GM18517 (cell line): ENCODE measurements around the gene MYOF.
A peak's percentile ranks its signal among the peaks of the same experiment; 100 is the strongest.

Source experiments
- ATAC-seq: cut with Tn5 transposase; IDR thresholded peaks from one replicate; pipeline ENCODE4 v1.9.1; 2021; ENCODE audit warnings: mild to moderate bottlenecking, moderate library complexity; ENCODE audit not compliant: unreplicated experiment

The MYOF gene

GRCh38 chr10:93482145-93482834 lies at the start of gene MYOF:
Gene MYOF (minus strand): TSS chr10:93482334. CDS start chr10:93482194, 140 bp downstream.
- ATAC-seq, result peak; percentile 79

- no peak for ATAC-seq
Observed at GRCh38 chr10:93518531-93518930, 36.4 kb upstream of the MYOF start.

DNA sequence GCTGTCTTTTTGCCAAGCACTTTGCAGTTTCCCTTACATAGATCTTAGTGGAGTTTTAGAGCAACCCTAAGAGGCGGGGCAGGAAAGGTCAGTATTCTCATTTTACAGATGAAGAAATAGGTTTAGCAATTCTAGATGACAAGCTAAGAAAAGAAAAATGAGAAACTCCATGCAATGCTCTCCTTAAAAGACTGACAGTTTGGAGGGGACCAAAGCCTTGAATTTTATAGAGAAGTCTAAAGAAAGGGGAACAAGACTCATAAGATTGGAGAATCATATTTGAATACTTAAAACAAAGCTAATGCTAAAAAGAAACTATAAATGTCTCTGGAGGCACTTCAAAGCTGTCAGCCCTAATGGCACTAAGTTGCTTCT lies 33.9 kb upstream of the MYOF start:
- no peak for ATAC-seq

- ATAC-seq, result no peak
Observed at GRCh38 chr10:93515071-93516005, 33.2 kb upstream of the MYOF start.

DNA sequence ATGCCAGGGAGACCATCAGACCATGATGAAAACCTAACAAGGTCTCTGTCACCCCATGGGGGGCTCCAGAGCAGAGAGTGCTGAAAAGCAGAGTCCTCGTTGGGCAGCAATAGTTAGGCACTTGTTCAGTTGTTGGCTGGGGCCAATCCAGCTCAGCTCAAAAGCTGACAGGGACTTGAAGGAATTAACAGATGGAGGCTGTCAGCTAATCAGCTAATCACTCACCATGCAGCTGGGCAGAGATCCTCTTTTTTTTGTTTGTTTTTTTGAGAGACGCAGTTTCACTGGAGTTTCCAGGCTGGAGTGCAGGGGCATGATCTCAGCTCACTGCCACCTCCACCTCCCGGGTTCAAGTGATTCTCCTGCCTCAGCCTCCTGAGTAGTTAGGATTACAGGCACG lies 32.4 kb upstream of the MYOF start:
- ATAC-seq, result no peak

- ATAC-seq, result no peak
Observed at GRCh38 chr10:93513091-93513490, 31.0 kb upstream of the MYOF start.

DNA sequence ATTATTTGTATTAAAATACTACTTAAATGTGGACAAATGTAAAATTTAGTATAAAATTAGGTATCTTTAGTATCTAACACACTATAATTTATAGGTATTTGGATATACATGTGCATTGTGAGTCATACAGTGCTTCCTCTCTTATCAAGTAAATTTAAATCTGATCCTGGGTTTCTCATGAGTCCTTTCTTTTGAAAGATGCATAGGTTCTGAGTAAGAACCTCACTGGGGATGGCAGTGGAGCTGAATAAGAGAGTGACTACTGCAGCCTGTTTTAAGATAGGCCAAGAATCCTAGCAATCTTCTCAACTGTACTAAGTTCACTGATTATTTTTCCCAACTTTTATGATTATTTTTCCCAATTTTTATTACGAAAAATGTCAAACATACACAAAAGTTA lies 30.4 kb upstream of the MYOF start:
- no peak for ATAC-seq

DNA sequence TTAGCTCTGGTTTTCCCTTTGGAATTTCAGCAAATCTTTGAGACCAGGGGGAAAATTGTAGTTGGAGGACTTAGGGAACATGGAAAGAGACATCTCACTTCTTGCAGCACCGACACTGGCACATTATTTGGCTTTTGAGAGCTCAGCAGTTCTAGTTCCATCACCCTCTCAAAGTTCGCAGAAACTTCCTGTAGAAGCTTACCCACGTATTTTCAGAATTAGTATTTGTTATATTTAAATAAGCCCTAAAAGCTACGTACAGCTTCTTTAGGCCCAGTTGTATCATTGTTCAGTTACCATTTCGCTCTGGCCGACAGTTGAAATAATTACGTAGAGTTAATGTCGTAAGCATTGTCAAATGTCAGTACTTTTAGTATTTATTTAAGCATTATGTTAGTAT lies 27.7 kb upstream of the MYOF start:
- ATAC-seq, result no peak

DNA sequence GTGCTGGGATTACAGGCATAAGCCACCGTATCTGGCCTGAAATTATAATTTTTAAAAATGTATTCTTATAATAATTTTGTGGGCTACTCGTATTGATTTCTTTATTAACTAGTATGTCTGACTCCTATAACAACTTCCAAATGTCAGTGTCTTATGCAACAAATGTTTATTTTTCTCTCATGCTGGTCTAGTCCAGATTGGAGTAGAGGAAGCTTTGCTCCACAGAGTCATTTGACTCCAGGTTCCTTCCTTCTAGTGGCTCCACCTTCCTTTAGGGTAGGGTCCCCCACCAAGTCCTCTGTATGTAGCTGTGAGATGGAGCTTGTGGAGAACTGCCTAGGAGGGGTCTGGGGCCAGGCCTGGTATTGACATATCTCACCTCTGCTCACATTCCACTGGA lies 22.9 kb upstream of the MYOF start:
- no peak for ATAC-seq

DNA sequence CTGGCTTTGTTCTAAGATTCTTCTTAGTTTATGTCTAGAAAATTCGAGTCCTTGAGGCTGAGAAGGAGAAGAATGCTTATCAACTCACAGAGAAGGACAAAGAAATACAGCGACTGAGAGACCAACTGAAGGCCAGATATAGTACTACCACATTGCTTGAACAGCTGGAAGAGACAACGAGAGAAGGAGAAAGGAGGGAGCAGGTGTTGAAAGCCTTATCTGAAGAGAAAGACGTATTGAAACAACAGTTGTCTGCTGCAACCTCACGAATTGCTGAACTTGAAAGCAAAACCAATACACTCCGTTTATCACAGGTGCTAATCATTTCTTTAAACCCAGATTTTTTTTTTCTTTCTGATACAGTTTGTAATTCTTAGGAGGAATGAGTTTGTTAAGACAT lies 20.9 kb upstream of the MYOF start:
- ATAC-seq, result peak; percentile 63

- ATAC-seq, result no peak
Observed at GRCh38 chr10:93501650-93502049, 19.5 kb upstream of the MYOF start.

- ATAC-seq, result no peak
Observed at GRCh38 chr10:93498166-93498565, 16.0 kb upstream of the MYOF start.

DNA sequence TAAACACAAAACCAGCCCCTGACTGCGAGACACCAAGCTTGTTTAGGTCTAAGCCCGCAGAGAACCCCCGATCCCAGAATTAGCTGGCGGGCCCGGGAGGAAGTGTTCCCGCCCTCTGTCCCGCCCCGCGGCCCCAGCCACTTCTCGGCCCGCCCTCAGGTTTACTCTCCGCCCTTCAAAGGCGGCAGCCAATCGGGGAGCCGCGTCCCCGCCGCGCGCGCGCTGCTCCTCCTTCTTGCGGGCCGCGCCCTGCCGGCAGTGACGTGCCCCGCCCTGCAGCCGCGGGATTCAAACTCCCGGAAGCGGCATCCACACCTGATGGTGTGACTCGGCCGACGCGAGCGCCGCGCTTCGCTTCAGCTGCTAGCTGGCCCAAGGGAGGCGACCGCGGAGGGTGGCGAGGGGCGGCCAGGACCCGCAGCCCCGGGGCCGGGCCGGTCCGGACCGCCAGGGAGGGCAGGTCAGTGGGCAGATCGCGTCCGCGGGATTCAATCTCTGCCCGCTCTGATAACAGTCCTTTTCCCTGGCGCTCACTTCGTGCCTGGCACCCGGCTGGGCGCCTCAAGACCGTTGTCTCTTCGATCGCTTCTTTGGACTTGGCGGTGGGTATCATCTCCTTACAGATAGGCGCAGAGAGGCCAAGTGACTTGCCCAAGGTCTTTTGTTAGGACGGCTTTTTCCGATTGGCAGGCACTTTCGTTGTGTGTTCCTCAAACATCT lies 14.3 kb upstream of the MYOF start, which contains the start of gene CEP55:
CEP55 (plus strand) TSS at position 291 of the 720 bp plus-strand sequence. CDS start 3,440 bp downstream, outside the sequence.
- ATAC-seq, result peak; percentile 96

DNA sequence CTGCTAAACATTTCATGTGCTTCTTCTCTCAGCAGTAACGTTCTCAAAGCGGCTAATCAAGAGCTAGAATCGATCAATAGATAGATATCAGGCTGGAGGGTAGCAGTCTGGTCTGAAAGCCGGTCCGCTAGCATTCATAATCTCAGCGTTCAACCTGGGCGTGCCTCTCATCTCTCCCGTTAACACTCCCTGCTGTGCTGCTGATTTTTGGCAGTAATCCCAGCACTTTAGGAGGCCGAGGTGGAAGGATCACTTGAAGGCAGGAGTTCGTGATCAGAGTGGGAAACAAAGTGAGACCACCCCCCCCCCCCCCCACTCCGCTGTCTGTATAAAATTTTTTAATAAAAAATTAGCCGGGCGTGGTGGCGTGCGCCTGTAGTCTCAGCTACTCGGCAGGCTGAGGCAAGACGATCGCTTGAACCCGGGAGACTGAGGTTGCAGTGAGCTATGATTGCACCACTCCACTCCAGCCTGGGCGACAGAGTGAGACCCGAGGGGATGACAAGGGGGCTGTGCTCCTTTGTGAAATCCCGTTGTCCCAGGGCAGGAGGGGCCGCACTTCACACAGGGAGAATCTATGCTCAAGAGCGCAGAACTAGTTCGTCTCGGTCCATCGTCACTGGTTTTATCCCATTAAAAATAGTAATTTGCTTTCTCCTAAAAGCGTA lies 13.7 kb upstream of the MYOF start:
- peak; percentile 25 for ATAC-seq

DNA sequence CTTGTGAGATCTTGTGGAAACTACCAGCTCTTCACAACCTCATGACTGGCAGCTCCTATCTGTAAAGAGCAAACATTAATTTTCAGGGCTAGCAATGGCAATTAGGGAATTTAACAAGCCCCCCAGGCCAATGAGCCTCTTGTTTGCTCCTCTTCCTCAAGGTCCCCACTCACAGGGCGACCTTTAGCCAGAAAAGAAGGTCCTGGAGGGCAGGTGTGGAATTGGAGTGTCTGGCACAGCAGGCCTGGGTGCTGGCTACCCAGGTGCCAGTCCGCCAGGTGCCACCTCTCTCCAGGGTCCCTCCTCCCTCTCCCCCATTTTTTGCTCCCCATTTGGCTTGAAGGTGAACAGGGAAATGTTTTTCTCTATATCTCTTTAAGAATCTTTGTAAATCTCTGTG lies 12.4 kb upstream of the MYOF start:
- no peak for ATAC-seq

GRCh38 chr10:93493162-93493561 lies 11.0 kb upstream of the MYOF start:
- no peak for ATAC-seq

DNA sequence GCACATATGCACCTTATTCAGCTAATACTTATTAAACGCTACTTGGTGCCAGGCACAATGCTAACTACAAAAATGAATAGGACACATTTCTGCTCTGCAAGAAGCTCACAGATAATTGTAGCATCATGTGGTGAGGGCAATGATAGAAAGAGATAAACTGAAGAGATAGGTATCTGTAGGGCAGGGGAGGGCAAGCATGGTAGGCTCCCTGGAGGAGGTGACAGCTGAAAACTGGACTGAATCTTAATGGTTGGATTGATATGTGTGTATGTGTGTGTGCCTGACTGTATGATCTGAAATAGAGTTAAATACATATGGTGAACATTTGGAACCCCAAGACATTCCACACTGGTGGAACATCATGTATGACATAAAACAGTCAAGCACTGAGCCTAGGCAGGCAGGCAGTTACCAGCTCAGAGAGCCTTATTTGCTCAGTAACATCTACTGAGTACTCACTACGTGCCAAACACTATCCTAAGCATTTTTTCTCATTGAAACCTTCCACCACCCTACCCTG lies 9.5 kb upstream of the MYOF start:
- no peak for ATAC-seq

DNA sequence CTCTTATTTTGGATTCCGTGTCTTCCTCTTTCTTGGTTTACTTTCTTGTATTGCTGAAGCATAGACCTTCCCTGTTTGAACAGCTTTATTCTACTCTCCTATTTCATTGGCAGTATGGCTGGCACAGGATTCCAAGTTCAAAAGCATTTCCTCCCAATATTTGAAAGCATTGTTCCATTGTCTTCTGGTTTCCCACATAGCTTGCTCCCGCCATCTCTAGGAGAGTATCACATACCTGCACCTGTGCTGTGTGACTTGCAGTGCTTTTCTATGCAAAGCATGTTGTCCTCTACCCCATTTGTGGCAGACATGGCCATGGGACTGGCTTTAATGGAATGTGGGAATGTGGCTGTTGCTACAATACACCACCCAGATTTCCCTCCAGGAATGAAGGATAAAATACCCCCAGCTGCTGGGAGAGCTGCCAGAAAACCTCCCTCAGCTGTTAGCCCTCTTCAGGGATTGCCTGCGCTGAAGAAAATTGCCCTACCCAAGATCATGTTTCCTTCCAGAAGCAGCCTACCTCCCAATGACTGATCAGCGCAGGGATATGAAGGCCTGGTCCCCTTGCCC lies 6.9 kb upstream of the MYOF start:
- no peak for ATAC-seq

DNA sequence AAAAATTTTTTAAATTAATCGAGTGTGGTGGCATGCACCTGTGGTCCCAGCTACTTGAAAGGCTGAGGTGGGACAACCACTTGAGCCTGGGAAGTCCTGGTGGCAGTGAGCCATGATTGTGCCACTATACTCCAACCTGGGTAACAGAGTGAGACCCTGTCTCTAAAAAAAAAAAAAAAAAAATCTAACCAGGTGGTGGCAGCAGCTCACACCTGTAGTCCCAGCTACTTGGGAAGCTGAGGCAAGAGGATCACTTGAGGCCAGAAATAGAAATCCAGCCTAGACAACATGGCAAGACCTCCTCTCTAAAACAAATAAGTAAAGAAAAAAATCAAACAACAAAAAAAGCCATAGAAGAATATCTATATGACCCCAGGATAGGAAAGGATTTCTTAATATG lies 3.6 kb upstream of the MYOF start:
- ATAC-seq, result no peak

- ATAC-seq, result no peak
Observed at GRCh38 chr10:93481637-93482144, 443 bp downstream of the MYOF start.
